GM23338 (cell line): ENCODE data around the gene LAMA4. TPM values are rescaled to one million over a fixed set of nuclear protein-coding genes. Genes with fewer than 3 reads are reported as not detected.

ENCODE experiments used
- ATAC-seq: fragments of 200-7000 bp; cut with Tn5 transposase; 3 replicates; pipeline ENCODE4 v1.9.1; 2020
- DNase-seq: peaks from one replicate; pipeline ENCODE4 v3.0.0-alpha.2; 2015; ENCODE audit warnings: low spot score
- H2AFZ ChIP-seq: fragments of 200-600 bp; sonication (generic); 2 replicates; pipeline ENCODE4 v1.8.0; 2016; ENCODE audit warnings: antibody characterized with exemption, mild to moderate bottlenecking, moderate library complexity
- H3F3A ChIP-seq: fragments of 200-600 bp; sonication (generic); replicated peaks from 2 replicates; pipeline ENCODE4 v1.8.0; 2017; ENCODE audit warnings: antibody characterized with exemption, mixed run types, low read depth
- H3K27ac ChIP-seq: fragments of 200-600 bp; sonication (generic); 2 replicates; pipeline ENCODE4 v1.6.1; 2016; ENCODE audit warnings: low read depth
- H3K27me3 ChIP-seq: fragments of 200-600 bp; sonication (generic); 2 replicates; pipeline ENCODE4 v1.8.0; 2016; ENCODE audit warnings: mild to moderate bottlenecking, mixed run types, moderate library complexity; ENCODE audit not compliant: insufficient read depth
- H3K36me3 ChIP-seq: fragments of 200-600 bp; sonication (generic); 2 replicates; pipeline ENCODE4 v1.8.0; 2016; ENCODE audit warnings: mild to moderate bottlenecking; ENCODE audit not compliant: insufficient read depth
- H3K4me1 ChIP-seq: fragments of 200-600 bp; sonication (generic); 2 replicates; pipeline ENCODE4 v1.8.0; 2016; ENCODE audit warnings: mild to moderate bottlenecking, moderate library complexity; ENCODE audit not compliant: insufficient read depth
- H3K4me2 ChIP-seq: fragments of 200-600 bp; sonication (generic); 2 replicates; pipeline ENCODE4 v1.7.1; 2017; ENCODE audit warnings: mixed run types
- H3K4me3 ChIP-seq: fragments of 200-600 bp; sonication (generic); 2 replicates; pipeline ENCODE4 v1.6.1; 2016; ENCODE audit warnings: mixed run types
- H3K79me2 ChIP-seq: fragments of 200-600 bp; sonication (generic); replicated peaks from 2 replicates; pipeline ENCODE4 v1.8.0; 2017; ENCODE audit warnings: mild to moderate bottlenecking; ENCODE audit not compliant: insufficient read depth
- H3K9me2 ChIP-seq: fragments of 200-600 bp; sonication (generic); 2 replicates; pipeline ENCODE4 v1.8.0; 2017; ENCODE audit not compliant: insufficient read depth
- H4K20me1 ChIP-seq: fragments of 200-600 bp; sonication (generic); replicated peaks from 2 replicates; pipeline ENCODE4 v1.8.0; 2017; ENCODE audit warnings: mild to moderate bottlenecking; ENCODE audit not compliant: insufficient read depth
- H3K27ac Mint-ChIP-seq: 2 replicates; pipeline ENCODE4 v1.8.0; 2020; ENCODE audit warnings: inconsistent platforms, mild to moderate bottlenecking, moderate library complexity, mixed read lengths
- H3K27me3 Mint-ChIP-seq: 3 replicates; pipeline ENCODE4 v1.8.0; 2022; ENCODE audit warnings: low read depth, mild to moderate bottlenecking, moderate library complexity, mixed read lengths, inconsistent platforms; ENCODE audit not compliant: insufficient read depth, poor library complexity
- H3K36me3 Mint-ChIP-seq: 3 replicates; pipeline ENCODE4 v1.8.0; 2021; ENCODE audit warnings: low read depth, mild to moderate bottlenecking, inconsistent platforms, moderate library complexity, mixed read lengths
- H3K4me1 Mint-ChIP-seq: 3 replicates; pipeline ENCODE4 v1.8.0; 2020; ENCODE audit warnings: mild to moderate bottlenecking, inconsistent platforms, mixed read lengths
- H3K4me3 Mint-ChIP-seq: 3 replicates; pipeline ENCODE4 v1.8.0; 2021; ENCODE audit warnings: moderate library complexity, mild to moderate bottlenecking, inconsistent platforms, mixed read lengths
- H3K9me3 Mint-ChIP-seq: 3 replicates; pipeline ENCODE4 v1.8.0; 2020; ENCODE audit warnings: moderate library complexity, mild to moderate bottlenecking, inconsistent platforms, mixed read lengths
- CREB1 ChIP-seq: fragments of 250-450 bp; sonication (Bioruptor Pico); IDR thresholded peaks from 2 replicates; pipeline ENCODE4 v1.5.0; 2020; ENCODE audit warnings: low read depth, mild to moderate bottlenecking, moderate library complexity
- CTCF ChIP-seq, 2 experiments: fragments of 200-600 bp in 1 of 2; sonication (generic) in 1 of 2; conservative IDR thresholded peaks; 2 replicates each; pipeline versions ENCODE4 v1.5.1 to v1.6.1; 2016 to 2017; ENCODE audit warnings: antibody characterized with exemption in 2 of 2, low read depth in 2 of 2, mild to moderate bottlenecking in 2 of 2, moderate library complexity in 1 of 2
- ETS1 ChIP-seq: IDR thresholded peaks from 2 replicates; pipeline ENCODE4 v1.6.1; 2016; ENCODE audit warnings: antibody characterized with exemption
- EZH2 ChIP-seq: fragments of 200-600 bp; sonication (generic); IDR thresholded peaks from one replicate; pipeline ENCODE4 v1.8.0; 2017; ENCODE audit warnings: antibody characterized with exemption, mild to moderate bottlenecking, low read depth; ENCODE audit not compliant: unreplicated experiment
- EZH2phosphoT487 ChIP-seq: fragments of 200-600 bp; sonication (generic); IDR thresholded peaks from one replicate; pipeline ENCODE4 v1.8.1; 2018; ENCODE audit warnings: antibody characterized with exemption; ENCODE audit not compliant: unreplicated experiment
- JUNB ChIP-seq: IDR thresholded peaks from one replicate; pipeline ENCODE4 v1.6.1; 2016; ENCODE audit warnings: antibody characterized with exemption; ENCODE audit not compliant: unreplicated experiment
- NANOG ChIP-seq: IDR thresholded peaks from 2 replicates; pipeline ENCODE4 v1.6.1; 2016; ENCODE audit warnings: antibody characterized with exemption, borderline replicate concordance
- POLR2AphosphoS5 ChIP-seq: IDR thresholded peaks from 2 replicates; pipeline ENCODE4 v1.6.1; 2016; ENCODE audit warnings: antibody characterized with exemption, low read depth
- REST ChIP-seq: IDR thresholded peaks from one replicate; pipeline ENCODE4 v1.6.1; 2018; ENCODE audit warnings: antibody characterized with exemption; ENCODE audit not compliant: unreplicated experiment
- STAT1 ChIP-seq: IDR thresholded peaks from one replicate; pipeline ENCODE4 v1.6.1; 2016; ENCODE audit warnings: antibody characterized with exemption; ENCODE audit not compliant: unreplicated experiment
- ZNF114 ChIP-seq: fragments of 250-450 bp; sonication (Bioruptor Pico); IDR thresholded peaks from 2 replicates; pipeline ENCODE4 v1.5.0; 2020; ENCODE audit warnings: mild to moderate bottlenecking, moderate library complexity
- ZNF331 ChIP-seq: fragments of 250-450 bp; sonication (Bioruptor Pico); IDR thresholded peaks from 2 replicates; pipeline ENCODE4 v1.5.0; 2020; ENCODE audit warnings: low read depth, mild to moderate bottlenecking, moderate library complexity
- ZNF462 ChIP-seq: fragments of 250-450 bp; sonication (Bioruptor Pico); IDR thresholded peaks from 2 replicates; pipeline ENCODE4 v1.5.0; 2020; ENCODE audit warnings: mild to moderate bottlenecking, moderate library complexity
- polyA plus RNA-seq: library from polyadenylated mRNA; unstranded; fragments of >200 nt; fragmentation: Nextera tagmentation; extraction: Ambion mirVana; gene quantifications from 2 replicates; pipeline ENCODE4 v1.2.1, GENCODE V29; 2016
- total RNA-seq: library from RNA; depleted of rRNA; stranded (reverse); fragments of >200 nt; shearing (Covaris generic); gene quantifications from 2 replicates; pipeline ENCODE4 v1.2.3, GENCODE V29; 2014

The LAMA4 gene
- total and polyA plus RNA-seq, 2 experiments from 2014 or later, result 1.7 to 2.8 TPM

- Mint-ChIP-seq H3K4me3 (no peak overlapping the region), H3K27ac (no peak overlapping the region), H3K9me3 (no peaks in the 10 kb centered on the region), H3K27me3 (peaks cover 3% of the 10 kb centered on the region), H3K36me3 (no peaks in the 10 kb centered on the region), H3K4me1 (peaks cover 2% of the 10 kb centered on the region; the same call in 2 of the 3 replicates)
- Histone ChIP-seq H3K4me3 (no peak overlapping the region), H3K36me3 (no peaks in the 10 kb centered on the region), H3K9me2 (0 out of 2 replicates have a peak, but pooled peaks cover 7% of the 10 kb centered on the region), H3K79me2 (no peaks in the 10 kb centered on the region), H3F3A (no peaks in the 10 kb centered on the region), H4K20me1 (no peaks in the 10 kb centered on the region), H2AFZ (no peak overlapping the region), H3K27me3 (no peaks in the 10 kb centered on the region), H3K4me2 (no peak overlapping the region), H3K27ac (no peak overlapping the region), H3K4me1 (no peaks in the 10 kb centered on the region)
- no peak for TF ChIP-seq JUNB
- TF ChIP-seq ZNF114 (CRISPR knock-in tag), result no peak
- no peak for TF ChIP-seq ETS1
- no peak for TF ChIP-seq POLR2AphosphoS5
- no peak for TF ChIP-seq REST
- no peak for TF ChIP-seq ZNF462
- TF ChIP-seq EZH2, result no peak
- TF ChIP-seq ZNF331 (CRISPR knock-in tag), result no peak
- TF ChIP-seq EZH2phosphoT487, result no peak
- no peak for TF ChIP-seq CTCF (conservative IDR thresholded peaks at IDR 0.05; ENCODE audit: low read depth in 2 of 2)
- no peak for TF ChIP-seq NANOG
- TF ChIP-seq STAT1, result no peak
- TF ChIP-seq CREB1 (CRISPR knock-in tag), result no peak
- DNase-seq (no peak), ATAC-seq (no peak)
Observed at GRCh38 chr6:112298816-112299281, 44.5 kb upstream of the LAMA4 start.
